ENCODE results near the gene POFUT1. TPM values are rescaled to one million over a fixed set of nuclear protein-coding genes. Genes with fewer than 3 reads are reported as not detected.

The POFUT1 gene
- total RNA-seq, 1 donor from 2014 or later = 23.8 TPM

GRCh38 chr20:32179934-32180333 lies 27.7 kb upstream of the POFUT1 start:
- no peak for DNase-seq (ENCODE audit: low read depth)
- H3K4me3 ChIP-seq (ENCODE audit: low read depth, low read length) = no peak overlapping the region
- no peak for TF ChIP-seq CTCF (conservative IDR thresholded peaks at IDR 0.05; ENCODE audit: low read depth, low read length)

GRCh38 chr20:32181606-32182005 lies 26.1 kb upstream of the POFUT1 start:
- no peak for TF ChIP-seq CTCF (conservative IDR thresholded peaks at IDR 0.05; ENCODE audit: low read depth, low read length)
- no peak overlapping the region for H3K4me3 ChIP-seq (ENCODE audit: low read depth, low read length)
- DNase-seq (ENCODE audit: low read depth) = no peak

GRCh38 chr20:32183947-32184635 lies 23.6 kb upstream of the POFUT1 start:
- TF ChIP-seq CTCF (conservative IDR thresholded peaks at IDR 0.05; ENCODE audit: low read depth, low read length) = no peak
- H3K4me3 ChIP-seq (ENCODE audit: low read depth, low read length) = no peak overlapping the region
- DNase-seq (ENCODE audit: low read depth) = no peak

- no peak overlapping the region for H3K4me3 ChIP-seq (ENCODE audit: low read depth, low read length)
- no peak for TF ChIP-seq CTCF (conservative IDR thresholded peaks at IDR 0.05; ENCODE audit: low read depth, low read length)
- DNase-seq (ENCODE audit: low read depth) = no peak
Observed at GRCh38 chr20:32184961-32185603, 22.6 kb upstream of the POFUT1 start.

- H3K4me3 ChIP-seq (ENCODE audit: low read depth, low read length) = no peak overlapping the region
- no peak for TF ChIP-seq CTCF (conservative IDR thresholded peaks at IDR 0.05; ENCODE audit: low read depth, low read length)
Observed at GRCh38 chr20:32186506-32186905, 21.2 kb upstream of the POFUT1 start.

GRCh38 chr20:32188376-32189122 lies 19.1 kb upstream of the POFUT1 start:
- DNase-seq (ENCODE audit: low read depth) = no peak
- TF ChIP-seq CTCF (conservative IDR thresholded peaks at IDR 0.05; ENCODE audit: low read depth, low read length) = no peak

More at GRCh38 chr20:32186506-32186905, 21.2 kb upstream of the POFUT1 start:
- DNase-seq (ENCODE audit: low read depth) = no peak

More at GRCh38 chr20:32188376-32189122, 19.1 kb upstream of the POFUT1 start:
- no peak overlapping the region for H3K4me3 ChIP-seq (ENCODE audit: low read depth, low read length)

Measured in epithelial cell of proximal tubule (primary cell).